IMR-90 (cell line): ENCODE results near the gene LPO. TPM values are rescaled to one million over a fixed set of nuclear protein-coding genes. Genes with fewer than 3 reads are reported as not detected.

Experiments used
- ATAC-seq: fragments of 200-7000 bp; cut with Tn5 transposase; 2 replicates; pipeline ENCODE4 v1.9.1; 2020; ENCODE audit warnings: low read depth, mild to moderate bottlenecking, moderate library complexity
- BruUV-seq: library from RNA; stranded (reverse); fragments of 400-500 nt; replicated peaks from 2 replicates; lab custom pipeline; 2021; lab: Mats Ljungman, UMichigan
- CTCF ChIA-PET: fragments of 300-600 bp; formaldehyde crosslinking; extraction: SDS; loops from one replicate; lab custom pipeline; 2021; ENCODE audit warnings: antibody characterized with exemption; lab: Yijun Ruan, JAX
- POLR2A ChIA-PET: fragments of 300-600 bp; sonication (Branson Sonifier 250); formaldehyde crosslinking; loops from one replicate; lab custom pipeline; 2022; ENCODE audit warnings: antibody characterized with exemption; ENCODE audit not compliant: unreplicated experiment; lab: Charles Lee
- DNase-seq: peaks from one replicate; pipeline ENCODE4 v3.0.0; 2013
- H2AFZ ChIP-seq: replicated peaks from 2 replicates; pipeline ENCODE3; 2013; ENCODE audit warnings: low read length, mild to moderate bottlenecking; ENCODE audit not compliant: poor library complexity
- H2AK5ac ChIP-seq: 2 replicates; pipeline ENCODE4 v1.6.1; 2013; ENCODE audit warnings: low read depth, low read length, inconsistent platforms
- H2AK9ac ChIP-seq: replicated peaks from 2 replicates; pipeline ENCODE3; 2013; ENCODE audit warnings: mild to moderate bottlenecking, low read depth, low read length, moderate library complexity; ENCODE audit not compliant: poor library complexity
- H2BK120ac ChIP-seq: 2 replicates; pipeline ENCODE4 v1.6.1; 2013; ENCODE audit warnings: low read depth, low read length, inconsistent platforms
- H2BK15ac ChIP-seq: 3 replicates; pipeline ENCODE4 v1.6.1; 2013; ENCODE audit warnings: low read depth, low read length, inconsistent platforms
- H2BK20ac ChIP-seq: 2 replicates; pipeline ENCODE4 v1.6.1; 2013; ENCODE audit warnings: low read depth, mild to moderate bottlenecking, inconsistent platforms, low read length, moderate library complexity
- H2BK5ac ChIP-seq: 2 replicates; pipeline ENCODE4 v1.6.1; 2013; ENCODE audit warnings: mild to moderate bottlenecking, low read depth, low read length, inconsistent platforms; ENCODE audit not compliant: poor library complexity, severe bottlenecking
- H3K14ac ChIP-seq: replicated peaks from 2 replicates; pipeline ENCODE4 v1.6.1; 2013; ENCODE audit warnings: low read depth, low read length, inconsistent platforms
- H3K18ac ChIP-seq: 2 replicates; pipeline ENCODE4 v1.6.1; 2013; ENCODE audit warnings: low read depth, low read length, control low read depth
- H3K23ac ChIP-seq: 2 replicates; pipeline ENCODE4 v1.6.1; 2013; ENCODE audit warnings: low read depth, low read length, inconsistent platforms
- H3K27ac ChIP-seq: 2 replicates; pipeline ENCODE4 v1.5.1; 2013; ENCODE audit warnings: mild to moderate bottlenecking, control low read depth, low read length; ENCODE audit not compliant: insufficient read depth
- H3K27me3 ChIP-seq: 2 replicates; pipeline ENCODE4 v1.6.1; 2013; ENCODE audit warnings: low read length; ENCODE audit not compliant: control insufficient read depth, insufficient read depth
- H3K36me3 ChIP-seq: 2 replicates; pipeline ENCODE4 v1.6.1; 2013; ENCODE audit warnings: low read length, mixed read lengths; ENCODE audit not compliant: control insufficient read depth, insufficient read depth
- H3K4ac ChIP-seq: 2 replicates; pipeline ENCODE4 v1.6.1; 2013; ENCODE audit warnings: low read depth, low read length, inconsistent platforms
- H3K4me1 ChIP-seq: 2 replicates; pipeline ENCODE4 v1.6.1; 2013; ENCODE audit warnings: low read length, mixed read lengths; ENCODE audit not compliant: control insufficient read depth, insufficient read depth
- H3K4me2 ChIP-seq: 2 replicates; pipeline ENCODE4 v1.6.1; 2013; ENCODE audit warnings: low read depth, mild to moderate bottlenecking, control low read depth, low read length, moderate library complexity
- H3K4me3 ChIP-seq: 2 replicates; pipeline ENCODE4 v1.5.1; 2013; ENCODE audit warnings: low read depth, mild to moderate bottlenecking, control low read depth, low read length, moderate library complexity; ENCODE audit not compliant: insufficient read depth
- H3K56ac ChIP-seq: 2 replicates; pipeline ENCODE4 v1.6.1; 2013; ENCODE audit warnings: low read length, inconsistent platforms; ENCODE audit not compliant: insufficient read depth; ENCODE audit errors: extremely low read depth
- H3K79me1 ChIP-seq, 2 experiments: 2 replicates each; pipeline ENCODE4 v1.6.1; 2013; ENCODE audit warnings: low read length in 2 of 2, inconsistent platforms in 1 of 2, low read depth in 1 of 2
- H3K9ac ChIP-seq: 2 replicates; pipeline ENCODE4 v1.6.1; 2013; ENCODE audit warnings: low read depth, low read length, control low read depth
- H3K9me1 ChIP-seq: 2 replicates; pipeline ENCODE4 v1.6.1; 2013; ENCODE audit warnings: low read length, inconsistent platforms; ENCODE audit not compliant: insufficient read depth
- H3K9me3 ChIP-seq: 2 replicates; pipeline ENCODE4 v1.6.1; 2013; ENCODE audit warnings: low read length; ENCODE audit not compliant: control insufficient read depth, insufficient read depth
- H4K20me1 ChIP-seq: 2 replicates; pipeline ENCODE4 v1.6.1; 2013; ENCODE audit warnings: low read length, inconsistent platforms; ENCODE audit not compliant: insufficient read depth
- H4K5ac ChIP-seq: 2 replicates; pipeline ENCODE4 v1.6.1; 2013; ENCODE audit warnings: mild to moderate bottlenecking, low read depth, low read length, control low read depth
- H4K8ac ChIP-seq, 2 experiments: 2 replicates each; pipeline ENCODE4 v1.6.1; 2013; ENCODE audit warnings: low read depth in 2 of 2, low read length in 2 of 2, control low read depth in 1 of 2, inconsistent platforms in 1 of 2
- H4K91ac ChIP-seq: 2 replicates; pipeline ENCODE4 v1.6.1; 2013; ENCODE audit warnings: low read depth, low read length, inconsistent platforms; ENCODE audit not compliant: insufficient read depth
- BHLHE40 ChIP-seq: fragments of 150-350 bp; IDR thresholded peaks from 2 replicates; pipeline ENCODE4 v1.6.1; 2016; ENCODE audit warnings: mild to moderate bottlenecking, low read depth, low read length
- CEBPB ChIP-seq: IDR thresholded peaks from 2 replicates; pipeline ENCODE4 v1.6.1; 2012; ENCODE audit warnings: low read depth, low read length, improper control_type of control experiment
- CHD1 ChIP-seq: IDR thresholded peaks from 2 replicates; pipeline ENCODE4 v1.6.1; 2012; ENCODE audit warnings: low read depth, low read length, improper control_type of control experiment
- CTCF ChIP-seq: conservative IDR thresholded peaks from 2 replicates; pipeline ENCODE4 v1.5.1; 2012; ENCODE audit warnings: mild to moderate bottlenecking, low read depth, low read length, improper control_type of control experiment
- ELK1 ChIP-seq: fragments of 150-350 bp; IDR thresholded peaks from 2 replicates; pipeline ENCODE4 v1.6.1; 2016; ENCODE audit warnings: low read depth, mild to moderate bottlenecking, low read length, moderate library complexity, borderline replicate concordance
- FOS ChIP-seq: fragments of 150-350 bp; IDR thresholded peaks from 2 replicates; pipeline ENCODE4 v1.6.1; 2016; ENCODE audit warnings: low read depth, low read length
- MAFK ChIP-seq: IDR thresholded peaks from 2 replicates; pipeline ENCODE4 v1.6.1; 2012; ENCODE audit warnings: low read depth, low read length, improper control_type of control experiment
- MAZ ChIP-seq: IDR thresholded peaks from 2 replicates; pipeline ENCODE4 v1.6.1; 2012; ENCODE audit warnings: low read depth, mild to moderate bottlenecking, low read length, improper control_type of control experiment, moderate library complexity, borderline replicate concordance
- MXI1 ChIP-seq: IDR thresholded peaks from 2 replicates; pipeline ENCODE4 v1.6.1; 2012; ENCODE audit warnings: low read depth, mild to moderate bottlenecking, low read length, moderate library complexity, borderline replicate concordance
- NFE2L2 ChIP-seq: fragments of 150-350 bp; IDR thresholded peaks from 2 replicates; pipeline ENCODE4 v1.6.1; 2016; ENCODE audit warnings: low read depth, mild to moderate bottlenecking, low read length
- POLR2A ChIP-seq: IDR thresholded peaks from 2 replicates; pipeline ENCODE4 v1.6.1; 2012; ENCODE audit warnings: mild to moderate bottlenecking, low read depth, low read length
- RAD21 ChIP-seq: IDR thresholded peaks from 2 replicates; pipeline ENCODE4 v1.6.1; 2012; ENCODE audit warnings: low read length, improper control_type of control experiment
- RCOR1 ChIP-seq: IDR thresholded peaks from 2 replicates; pipeline ENCODE4 v1.6.1; 2012; ENCODE audit warnings: mild to moderate bottlenecking, low read length, improper control_type of control experiment; ENCODE audit not compliant: insufficient replicate concordance
- RFX5 ChIP-seq: IDR thresholded peaks from 2 replicates; pipeline ENCODE4 v1.8.0; 2012; ENCODE audit warnings: low read depth, mild to moderate bottlenecking, low read length, moderate library complexity
- SMC3 ChIP-seq: fragments of 150-350 bp; IDR thresholded peaks from 2 replicates; pipeline ENCODE4 v1.6.1; 2016; ENCODE audit warnings: low read depth, mild to moderate bottlenecking, antibody characterized with exemption, low read length, moderate library complexity
- USF2 ChIP-seq: fragments of 150-350 bp; IDR thresholded peaks from 2 replicates; pipeline ENCODE4 v1.6.1; 2017; ENCODE audit warnings: mild to moderate bottlenecking, antibody characterized with exemption, low read length, low read depth
- WGBS, 2 experiments: methylation state at CpG; one replicate each; pipeline versions ENCODE4 v1.1.5 to v1.1.7; 2013; ENCODE audit warnings: missing lambda C conversion rate in 2 of 2; ENCODE audit not compliant: insufficient read length in 1 of 2; ENCODE audit errors: extremely low coverage in 2 of 2; 5-methylcytosine and 5-hydroxymethylcytosine counted together
- dilution Hi-C: fragments of 300-500 bp; cut with HindIII; formaldehyde crosslinking; loops from one replicate; pipeline ENCODE4 v1.14.3; 2018; ENCODE audit warnings: low sequenced_read_pairs; ENCODE audit not compliant: unreplicated experiment
- in situ Hi-C: fragments of 300-500 bp; cut with MboI; formaldehyde crosslinking; loops from 3 replicates; pipeline ENCODE4 v1.14.3; 2019; ENCODE audit warnings: low sequenced_read_pairs, inconsistent platforms, mixed read lengths
- intact Hi-C: fragments of 100-400 bp; cut with micrococcal nuclease; formaldehyde crosslinking; loops from 2 replicates; pipeline ENCODE4 v1.10.0; 2022
- polyA plus RNA-seq, 3 experiments: library from polyadenylated mRNA; depleted of rRNA; stranded (reverse); fragments of >200 nt; gene quantifications; 2 replicates each; pipeline ENCODE4 v1.2.3, GENCODE V29; 2012; ENCODE audit warnings: low replicate concordance in 1 of 3
- total RNA-seq: library from RNA; depleted of rRNA; stranded (reverse); fragments of >200 nt; gene quantifications from 2 replicates; pipeline ENCODE4 v1.2.3, GENCODE V29; 2012

LPO gene
- total and polyA plus RNA-seq, 2 of the 4 experiments (the other 2 are of a cell fraction): not detected

- Histone ChIP-seq H3K79me1 (no peaks in the 10 kb centered on the region), H2BK20ac (no peak overlapping the region), H3K36me3 (no peaks in the 10 kb centered on the region), H3K56ac (no peak overlapping the region), H2AFZ (no peak overlapping the region), H2BK15ac (no peak overlapping the region), H3K27me3 (peaks cover 29% of the 10 kb centered on the region), H3K4me3 (no peak overlapping the region), H4K91ac (no peak overlapping the region), H4K8ac (no peak overlapping the region), H2AK9ac (no peak overlapping the region), H4K5ac (no peak overlapping the region), H2BK120ac (no peak overlapping the region), H3K9me3 (no peaks in the 10 kb centered on the region), H3K23ac (no peak overlapping the region), H3K9ac (no peak overlapping the region), H3K4me1 (no peaks in the 10 kb centered on the region), H3K4ac (no peak overlapping the region), H3K4me2 (no peak overlapping the region), H3K18ac (no peak overlapping the region), H3K14ac (no peak overlapping the region), H4K20me1 (no peaks in the 10 kb centered on the region), H2BK5ac (no peak overlapping the region), H2AK5ac (no peak overlapping the region), H3K27ac (no peak overlapping the region), H3K9me1 (no peaks in the 10 kb centered on the region)
- no TSS peak for BruUV-seq
- no CpG with 5 or more reads among the region's 1 CpG for WGBS, 2 experiments
- ATAC-seq (no peak), DNase-seq (no peak)
- in situ Hi-C loops (no loop called here), dilution Hi-C loops (no loop called here), intact Hi-C loops (no loop called here)
- no peak for TF ChIP-seq CEBPB
- TF ChIP-seq CHD1: no peak
- no peak for TF ChIP-seq POLR2A
- no peak for TF ChIP-seq RAD21
- no peak for TF ChIP-seq MXI1
- TF ChIP-seq RCOR1: no peak
- no peak for TF ChIP-seq NFE2L2
- TF ChIP-seq RFX5: no peak
- TF ChIP-seq USF2: no peak
- TF ChIP-seq SMC3: no peak
- no peak for TF ChIP-seq MAZ
- TF ChIP-seq FOS: no peak
- no peak for TF ChIP-seq ELK1
- no peak for TF ChIP-seq BHLHE40
- TF ChIP-seq CTCF: no peak
- no peak for TF ChIP-seq MAFK
- POLR2A ChIA-PET: no interaction called here
- CTCF ChIA-PET: interaction anchor here (0.6 kb wide), 1 partner anchor 181 kb away, joined by 3 read pairs; the partner anchor contains the start of gene RNF43
These were observed 2.6 kb upstream of the LPO start for GRCh38 chr17:58235821-58236220.
